OCI-LY7 (cell line): ENCODE measurements around the gene FBN2. TPM values are rescaled to one million over a fixed set of nuclear protein-coding genes. Genes with fewer than 3 reads are reported as not detected.

Experiments used
- BruUV-seq: library from RNA; stranded (reverse); fragments of 400-500 nt; replicated peaks from 2 replicates; lab custom pipeline; 2021; lab: Mats Ljungman, UMichigan
- CTCF ChIA-PET: fragments of 300-600 bp; sonication (Branson Sonifier 250); formaldehyde crosslinking; loops from one replicate; lab custom pipeline; 2022; ENCODE audit warnings: antibody characterized with exemption; ENCODE audit not compliant: unreplicated experiment; lab: Charles Lee
- POLR2A ChIA-PET: fragments of 300-600 bp; sonication (Branson Sonifier 250); formaldehyde crosslinking; loops from one replicate; lab custom pipeline; 2022; ENCODE audit warnings: antibody characterized with exemption; lab: Charles Lee
- DNase-seq: peaks from one replicate; pipeline ENCODE4 v3.0.0-alpha.2; 2015; ENCODE audit warnings: low spot score
- H2AFZ ChIP-seq: fragments of 200-600 bp; sonication (generic), shearing (Covaris generic); 2 replicates; pipeline ENCODE4 v1.6.1; 2014; ENCODE audit warnings: mild to moderate bottlenecking, antibody characterized with exemption, low read length, moderate library complexity
- H3K27ac ChIP-seq: fragments of 200-600 bp; sonication (generic); 2 replicates; pipeline ENCODE4 v1.5.1; 2014; ENCODE audit warnings: mixed run types, low read depth, mild to moderate bottlenecking, moderate library complexity, low read length, inconsistent platforms; ENCODE audit not compliant: poor library complexity, severe bottlenecking
- H3K36me3 ChIP-seq: fragments of 200-600 bp; sonication (generic); 2 replicates; pipeline ENCODE4 v1.6.1; 2014; ENCODE audit warnings: mild to moderate bottlenecking, antibody characterized with exemption, low read length, moderate library complexity, mixed read lengths; ENCODE audit not compliant: insufficient read depth
- H3K4me1 ChIP-seq: fragments of 200-600 bp; sonication (generic); 2 replicates; pipeline ENCODE4 v1.5.1; 2014; ENCODE audit warnings: mild to moderate bottlenecking, low read length; ENCODE audit not compliant: insufficient read depth, poor library complexity, severe bottlenecking
- H3K4me2 ChIP-seq: fragments of 200-600 bp; sonication (generic); 2 replicates; pipeline ENCODE4 v1.6.1; 2014; ENCODE audit warnings: mild to moderate bottlenecking, low read length
- H3K4me3 ChIP-seq: fragments of 200-600 bp; sonication (generic); 2 replicates; pipeline ENCODE4 v1.5.1; 2014; ENCODE audit warnings: mild to moderate bottlenecking, low read depth, low read length; ENCODE audit not compliant: poor library complexity, severe bottlenecking
- H3K79me2 ChIP-seq: fragments of 200-600 bp; sonication (generic); 2 replicates; pipeline ENCODE4 v1.6.1; 2016; ENCODE audit warnings: low read depth, mild to moderate bottlenecking, low read length, moderate library complexity, mixed read lengths; ENCODE audit not compliant: insufficient read depth
- H3K9me2 ChIP-seq: fragments of 200-600 bp; sonication (generic); 2 replicates; pipeline ENCODE4 v1.6.1; 2016; ENCODE audit warnings: mild to moderate bottlenecking, low read length, mixed read lengths; ENCODE audit not compliant: insufficient read depth
- H3K9me3 ChIP-seq: fragments of 200-600 bp; sonication (generic); 2 replicates; pipeline ENCODE4 v1.6.1; 2014; ENCODE audit warnings: mild to moderate bottlenecking, mixed run types, low read length, mixed read lengths
- H4K20me1 ChIP-seq: fragments of 200-600 bp; sonication (generic); 2 replicates; pipeline ENCODE4 v1.6.1; 2014; ENCODE audit warnings: mild to moderate bottlenecking, antibody characterized with exemption, low read length, moderate library complexity, mixed read lengths; ENCODE audit not compliant: insufficient read depth
- CTCF ChIP-seq: fragments of 200-600 bp; sonication (generic); conservative IDR thresholded peaks from 2 replicates; pipeline ENCODE4 v1.5.1; 2014; ENCODE audit warnings: mild to moderate bottlenecking, antibody characterized with exemption, low read length, moderate library complexity, mixed read lengths
- EZH2phosphoT487 ChIP-seq: fragments of 200-600 bp; sonication (generic); IDR thresholded peaks from 2 replicates; pipeline ENCODE4 v1.6.1; 2018; ENCODE audit warnings: low read depth, borderline replicate concordance, mild to moderate bottlenecking, mixed run types, antibody characterized with exemption, low read length, moderate library complexity, mixed read lengths
- intact Hi-C: fragments of 100-400 bp; cut with micrococcal nuclease; formaldehyde crosslinking; loops from one replicate; pipeline ENCODE4 v1.10.0; 2022; ENCODE audit not compliant: unreplicated experiment
- total RNA-seq, 2 experiments: library from RNA; depleted of rRNA in 1 of 2; stranded (reverse); fragments of >200 nt in 1 of 2; shearing (Covaris generic) in 1 of 2; gene quantifications; 2 replicates each; pipeline ENCODE4 v1.2.3, GENCODE V29; 2014 to 2022

The FBN2 gene
- total RNA-seq, 2 experiments from 2014 or later: not detected

GRCh38 chr5:128339585-128339984 lies 198.5 kb downstream of the FBN2 start:
- Histone ChIP-seq H3K9me3 (no peaks in the 10 kb centered on the region), H3K4me2 (no peak overlapping the region), H4K20me1 (no peaks in the 10 kb centered on the region), H3K36me3 (no peaks in the 10 kb centered on the region), H3K4me1 (no peaks in the 10 kb centered on the region), H2AFZ (no peak overlapping the region), H3K27ac (no peak overlapping the region), H3K79me2 (no peaks in the 10 kb centered on the region), H3K4me3 (no peak overlapping the region), H3K9me2 (no peaks in the 10 kb centered on the region)
- intact Hi-C loops: no loop called here
- no TSS peak for BruUV-seq
- no peak for DNase-seq
- CTCF ChIA-PET: no interaction called here
- no peak for TF ChIP-seq EZH2phosphoT487
- no peak for TF ChIP-seq CTCF
- POLR2A ChIA-PET: no interaction called here

- Histone ChIP-seq H2AFZ (no peak overlapping the region), H3K79me2 (no peaks in the 10 kb centered on the region), H3K27ac (no peak overlapping the region), H3K4me3 (no peak overlapping the region), H3K4me2 (no peak overlapping the region), H3K9me3 (no peaks in the 10 kb centered on the region), H3K9me2 (no peaks in the 10 kb centered on the region), H4K20me1 (no peaks in the 10 kb centered on the region), H3K4me1 (no peaks in the 10 kb centered on the region), H3K36me3 (no peaks in the 10 kb centered on the region)
- no peak for DNase-seq
- BruUV-seq: no TSS peak
- TF ChIP-seq CTCF (no peak), EZH2phosphoT487 (no peak)
- ChIA-PET POLR2A (no interaction called here), CTCF (no interaction called here)
- intact Hi-C loops: no loop called here
These were observed 199.4 kb downstream of the FBN2 start for GRCh38 chr5:128338649-128339048.

GRCh38 chr5:128335339-128335738 lies 202.7 kb downstream of the FBN2 start:
- POLR2A ChIA-PET: no interaction called here
- no peak for DNase-seq

More at GRCh38 chr5:128335339-128335738, 202.7 kb downstream of the FBN2 start:
- Histone ChIP-seq H3K4me2 (no peak overlapping the region), H3K4me3 (no peak overlapping the region), H3K9me2 (no peaks in the 10 kb centered on the region), H3K4me1 (no peaks in the 10 kb centered on the region), H2AFZ (no peak overlapping the region), H3K36me3 (no peaks in the 10 kb centered on the region), H3K9me3 (no peaks in the 10 kb centered on the region), H3K27ac (no peak overlapping the region), H3K79me2 (no peaks in the 10 kb centered on the region), H4K20me1 (no peaks in the 10 kb centered on the region)
- intact Hi-C loops: no loop called here
- no TSS peak for BruUV-seq
- CTCF ChIA-PET: no interaction called here
- TF ChIP-seq CTCF (no peak), EZH2phosphoT487 (no peak)
